Measurements from ENCODE around the gene ABI2.
"Not testable (repeated sequence)": the region's sequence is repeated elsewhere in the genome, so short reads cannot be mapped to it uniquely, and the experiment has no call there.

Gene ABI2

GRCh38 chr2:203327901-203328759 is at the start of gene ABI2:
Gene ABI2, plus strand, starts transcription at chr2:203328394. Its CDS starts 121 bp downstream, at chr2:203328515.
- peak; percentile 81 to 88 for DNase-seq

- no peak for DNase-seq
These were observed 48.9 kb upstream of the ABI2 start for GRCh38 chr2:203279288-203279687.

GRCh38 chr2:203280428-203281064 is 47.6 kb upstream of the ABI2 start:
- DNase-seq: no peak

GRCh38 chr2:203282101-203282500 is 46.1 kb upstream of the ABI2 start:
- DNase-seq: no peak

GRCh38 chr2:203286532-203286931 is 41.7 kb upstream of the ABI2 start:
- no peak for DNase-seq

GRCh38 chr2:203301667-203302066 is 26.5 kb upstream of the ABI2 start:
- DNase-seq: no peak

- not testable (repeated sequence) for DNase-seq
These were observed 25.6 kb upstream of the ABI2 start for GRCh38 chr2:203302586-203302985.

GRCh38 chr2:203310688-203311436 is 17.3 kb upstream of the ABI2 start:
- no peak for DNase-seq

GRCh38 chr2:203326356-203326755 is 1.8 kb upstream of the ABI2 start:
- no peak for DNase-seq

GRCh38 chr2:203327582-203327900 is 653 bp upstream of the ABI2 start:
- DNase-seq: peak; percentile 68 to 76

- DNase-seq: peak; percentile 59 to 67
These were observed 756 bp downstream of the ABI2 start for GRCh38 chr2:203328760-203329540.

- peak; percentile 18 to 33 for DNase-seq
These were observed 2.2 kb downstream of the ABI2 start for GRCh38 chr2:203330434-203330833.

GRCh38 chr2:203338322-203338721 is 10.1 kb downstream of the ABI2 start:
- DNase-seq: no peak

GRCh38 chr2:203340791-203341487 is 12.7 kb downstream of the ABI2 start:
- DNase-seq: no peak

GRCh38 chr2:203341741-203342310 is 13.6 kb downstream of the ABI2 start:
- DNase-seq: no peak

- DNase-seq: not testable (repeated sequence)
These were observed 14.2 kb downstream of the ABI2 start for GRCh38 chr2:203342374-203342773.

GRCh38 chr2:203344667-203345066 is 16.5 kb downstream of the ABI2 start:
- no peak for DNase-seq

- no peak for DNase-seq
These were observed 18.4 kb downstream of the ABI2 start for GRCh38 chr2:203346612-203347011.

GRCh38 chr2:203347375-203347774 is 19.2 kb downstream of the ABI2 start:
- no peak for DNase-seq

GRCh38 chr2:203352604-203353255 is 24.5 kb downstream of the ABI2 start:
- DNase-seq: no peak

GRCh38 chr2:203354966-203355365 is 26.8 kb downstream of the ABI2 start:
- DNase-seq: no peak

Measured in Kasumi-1 (cell line).